ENCODE results near the gene STIMATE.

DNA sequence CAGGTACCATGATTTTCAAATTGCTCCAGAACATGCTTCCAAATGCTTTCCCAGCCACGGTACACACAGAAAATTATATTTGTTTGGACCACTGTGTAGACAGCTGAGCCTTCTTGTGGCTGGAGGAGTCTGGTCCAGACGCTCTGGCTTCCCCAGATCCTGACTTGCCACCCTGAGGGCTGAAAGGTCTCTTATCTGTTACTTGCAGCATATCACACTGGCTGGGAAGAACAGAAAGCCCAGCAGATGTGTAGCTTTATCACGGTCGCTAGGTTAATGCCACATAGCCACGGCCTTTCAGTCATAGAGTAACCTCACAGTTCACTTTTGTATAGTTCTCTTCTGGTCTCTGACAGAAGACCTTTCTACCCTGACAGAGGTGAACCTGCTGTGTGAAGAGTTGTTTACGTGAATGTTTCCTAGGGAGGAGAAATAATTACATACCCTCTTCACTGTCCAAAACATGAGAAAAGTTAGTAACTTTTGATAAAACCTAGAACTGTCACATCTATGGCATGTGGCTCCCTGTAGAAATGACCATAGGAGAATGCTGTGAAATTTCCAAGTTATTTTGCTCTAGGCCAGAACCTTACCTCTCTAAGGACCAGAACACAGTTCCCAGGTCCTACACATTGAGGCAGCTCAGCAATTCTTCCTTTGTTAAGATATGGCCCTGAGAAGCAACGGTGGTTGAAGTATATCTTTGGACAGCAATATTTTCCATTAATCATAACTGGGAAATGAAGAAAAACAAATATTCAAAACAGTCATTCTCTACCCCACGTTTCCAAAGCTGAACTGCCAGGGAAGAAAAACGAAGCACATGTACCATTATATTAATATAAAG lies 15.8 kb upstream of the STIMATE start:
- TF ChIP-seq POLR2A (IDR thresholded peaks at IDR 0.05) = no peak
- TF ChIP-seq, protein P1, sequence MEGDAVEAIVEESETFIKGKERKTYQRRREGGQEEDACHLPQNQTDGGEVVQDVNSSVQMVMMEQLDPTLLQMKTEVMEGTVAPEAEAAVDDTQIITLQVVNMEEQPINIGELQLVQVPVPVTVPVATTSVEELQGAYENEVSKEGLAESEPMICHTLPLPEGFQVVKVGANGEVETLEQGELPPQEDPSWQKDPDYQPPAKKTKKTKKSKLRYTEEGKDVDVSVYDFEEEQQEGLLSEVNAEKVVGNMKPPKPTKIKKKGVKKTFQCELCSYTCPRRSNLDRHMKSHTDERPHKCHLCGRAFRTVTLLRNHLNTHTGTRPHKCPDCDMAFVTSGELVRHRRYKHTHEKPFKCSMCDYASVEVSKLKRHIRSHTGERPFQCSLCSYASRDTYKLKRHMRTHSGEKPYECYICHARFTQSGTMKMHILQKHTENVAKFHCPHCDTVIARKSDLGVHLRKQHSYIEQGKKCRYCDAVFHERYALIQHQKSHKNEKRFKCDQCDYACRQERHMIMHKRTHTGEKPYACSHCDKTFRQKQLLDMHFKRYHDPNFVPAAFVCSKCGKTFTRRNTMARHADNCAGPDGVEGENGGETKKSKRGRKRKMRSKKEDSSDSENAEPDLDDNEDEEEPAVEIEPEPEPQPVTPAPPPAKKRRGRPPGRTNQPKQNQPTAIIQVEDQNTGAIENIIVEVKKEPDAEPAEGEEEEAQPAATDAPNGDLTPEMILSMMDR (IDR thresholded peaks at IDR 0.05) = no peak
- no peak for TF ChIP-seq EP300 (IDR thresholded peaks at IDR 0.05; ENCODE audit: low read depth)
- no peak for TF ChIP-seq POLR2AphosphoS5 (IDR thresholded peaks at IDR 0.05)
